ENCODE data around the gene ECI2. TPM values are rescaled to one million over a fixed set of nuclear protein-coding genes. Genes with fewer than 3 reads are reported as not detected.

Gene ECI2
- total RNA-seq, 1 experiment from 2014 or later, result 12.9 TPM

GRCh38 chr6:4084444-4085331 is 50.7 kb downstream of the ECI2 start:
- DNase-seq, result no peak
- Histone ChIP-seq H3K4me2 (ENCODE audit: low read depth, low read length, poor library complexity, severe bottlenecking) (no peak overlapping the region), H3K9me3 (ENCODE audit: low read length) (no peaks in the 10 kb centered on the region), H3K4me1 (ENCODE audit: low read length) (peaks cover 8% of the 10 kb centered on the region), H3K9ac (ENCODE audit: low read length) (no peak overlapping the region), H4K20me1 (ENCODE audit: insufficient read depth, low read depth, low read length) (no peaks in the 10 kb centered on the region), H2AFZ (ENCODE audit: low read length) (no peak overlapping the region), H3K79me2 (ENCODE audit: low read length) (no peaks in the 10 kb centered on the region), H3K36me3 (ENCODE audit: insufficient read depth, low read length) (no peaks in the 10 kb centered on the region), H3K27ac (ENCODE audit: low read length) (no peak overlapping the region), H3K9me2 (replicated peaks; ENCODE audit: insufficient read depth, low read length) (no peaks in the 10 kb centered on the region), H3K27me3 (ENCODE audit: low read length) (no peaks in the 10 kb centered on the region), H3K4me3 (ENCODE audit: low read length) (no peak overlapping the region)

- Histone ChIP-seq H3K27me3 (ENCODE audit: low read length) (no peaks in the 10 kb centered on the region), H3K27ac (ENCODE audit: low read length) (no peak within 1 kb of the TSS)
- DNase-seq, result no peak
Measured at GRCh38 chr6:4078691-4079471, 56.5 kb downstream of the ECI2 start, which contains the start of gene FAM217A. FAM217A (minus strand) TSS chr6:4079137; CDS start chr6:4077414, 1,723 bp downstream.

GRCh38 chr6:4074478-4075235 is 60.7 kb downstream of the ECI2 start:
- no peaks in the 10 kb centered on the region for H3K9me3 ChIP-seq (ENCODE audit: low read length)
- no peak overlapping the region for H3K4me2 ChIP-seq (ENCODE audit: low read depth, low read length, poor library complexity, severe bottlenecking)
- H3K4me1 ChIP-seq (ENCODE audit: low read length), result no peaks in the 10 kb centered on the region
- H3K27me3 ChIP-seq (ENCODE audit: low read length), result no peaks in the 10 kb centered on the region
- no peaks in the 10 kb centered on the region for H3K36me3 ChIP-seq (ENCODE audit: insufficient read depth, low read length)
- no peak overlapping the region for H3K27ac ChIP-seq (ENCODE audit: low read length)
- no peak overlapping the region for H3K4me3 ChIP-seq (ENCODE audit: low read length)
- H3K79me2 ChIP-seq (ENCODE audit: low read length), result no peaks in the 10 kb centered on the region
- H4K20me1 ChIP-seq (ENCODE audit: insufficient read depth, low read depth, low read length), result no peaks in the 10 kb centered on the region
- no peak overlapping the region for H2AFZ ChIP-seq (ENCODE audit: low read length)
- no peak for DNase-seq
- H3K9me2 ChIP-seq (replicated peaks; ENCODE audit: insufficient read depth, low read length), result no peaks in the 10 kb centered on the region
- H3K9ac ChIP-seq (ENCODE audit: low read length), result no peak overlapping the region

More at GRCh38 chr6:4078691-4079471, 56.5 kb downstream of the ECI2 start, which contains the start of gene FAM217A:
- Histone ChIP-seq H3K9me3 (ENCODE audit: low read length) (no peaks in the 10 kb centered on the region), H4K20me1 (ENCODE audit: insufficient read depth, low read depth, low read length) (no peaks in the 10 kb centered on the region), H3K4me3 (ENCODE audit: low read length) (no peak within 1 kb of the TSS), H2AFZ (ENCODE audit: low read length) (no peak within 1 kb of the TSS), H3K36me3 (ENCODE audit: insufficient read depth, low read length) (no peaks in the 10 kb centered on the region), H3K4me1 (ENCODE audit: low read length) (no peaks in the 10 kb centered on the region), H3K79me2 (ENCODE audit: low read length) (no peaks in the 10 kb centered on the region), H3K9ac (ENCODE audit: low read length) (no peak within 1 kb of the TSS), H3K9me2 (replicated peaks; ENCODE audit: insufficient read depth, low read length) (no peaks in the 10 kb centered on the region), H3K4me2 (ENCODE audit: low read depth, low read length, poor library complexity, severe bottlenecking) (no peak within 1 kb of the TSS)

GRCh38 chr6:4071330-4071729 is 64.0 kb downstream of the ECI2 start:
- Histone ChIP-seq H3K4me3 (ENCODE audit: low read length) (no peak overlapping the region), H3K9ac (ENCODE audit: low read length) (no peak overlapping the region), H3K9me3 (ENCODE audit: low read length) (no peaks in the 10 kb centered on the region), H3K36me3 (ENCODE audit: insufficient read depth, low read length) (no peaks in the 10 kb centered on the region), H4K20me1 (ENCODE audit: insufficient read depth, low read depth, low read length) (no peaks in the 10 kb centered on the region), H3K4me1 (ENCODE audit: low read length) (no peaks in the 10 kb centered on the region), H3K27me3 (ENCODE audit: low read length) (no peaks in the 10 kb centered on the region), H3K27ac (ENCODE audit: low read length) (no peak overlapping the region), H3K4me2 (ENCODE audit: low read depth, low read length, poor library complexity, severe bottlenecking) (no peak overlapping the region), H3K9me2 (replicated peaks; ENCODE audit: insufficient read depth, low read length) (no peaks in the 10 kb centered on the region), H2AFZ (ENCODE audit: low read length) (no peak overlapping the region), H3K79me2 (ENCODE audit: low read length) (no peaks in the 10 kb centered on the region)
- DNase-seq, result no peak

GRCh38 chr6:4069199-4069598 is 66.2 kb downstream of the ECI2 start:
- no peaks in the 10 kb centered on the region for H3K9me2 ChIP-seq (replicated peaks; ENCODE audit: insufficient read depth, low read length)
- no peak for DNase-seq

GRCh38 chr6:4067673-4068072 is 67.7 kb downstream of the ECI2 start:
- no peak overlapping the region for H3K27ac ChIP-seq (ENCODE audit: low read length)
- no peaks in the 10 kb centered on the region for H3K9me2 ChIP-seq (replicated peaks; ENCODE audit: insufficient read depth, low read length)
- no peak overlapping the region for H3K9ac ChIP-seq (ENCODE audit: low read length)
- no peak for DNase-seq
- no peaks in the 10 kb centered on the region for H3K79me2 ChIP-seq (ENCODE audit: low read length)
- no peaks in the 10 kb centered on the region for H3K27me3 ChIP-seq (ENCODE audit: low read length)
- no peaks in the 10 kb centered on the region for H3K4me1 ChIP-seq (ENCODE audit: low read length)
- no peak overlapping the region for H3K4me3 ChIP-seq (ENCODE audit: low read length)
- peaks cover 4% of the 10 kb centered on the region; the same call in 1 of the 2 replicates for H4K20me1 ChIP-seq (ENCODE audit: insufficient read depth, low read depth, low read length)
- H3K36me3 ChIP-seq (ENCODE audit: insufficient read depth, low read length), result peaks cover 25% of the 10 kb centered on the region
- H3K4me2 ChIP-seq (ENCODE audit: low read depth, low read length, poor library complexity, severe bottlenecking), result no peak overlapping the region
- H2AFZ ChIP-seq (ENCODE audit: low read length), result no peak overlapping the region
- H3K9me3 ChIP-seq (ENCODE audit: low read length), result no peaks in the 10 kb centered on the region

More at GRCh38 chr6:4069199-4069598, 66.2 kb downstream of the ECI2 start:
- H3K36me3 ChIP-seq (ENCODE audit: insufficient read depth, low read length), result peaks cover 9% of the 10 kb centered on the region; the same call in 1 of the 2 replicates
- no peak overlapping the region for H2AFZ ChIP-seq (ENCODE audit: low read length)
- H3K27ac ChIP-seq (ENCODE audit: low read length), result no peak overlapping the region
- no peaks in the 10 kb centered on the region for H3K79me2 ChIP-seq (ENCODE audit: low read length)
- H4K20me1 ChIP-seq (ENCODE audit: insufficient read depth, low read depth, low read length), result no peaks in the 10 kb centered on the region; the same call in 1 of the 2 replicates
- no peak overlapping the region for H3K4me2 ChIP-seq (ENCODE audit: low read depth, low read length, poor library complexity, severe bottlenecking)
- no peaks in the 10 kb centered on the region for H3K27me3 ChIP-seq (ENCODE audit: low read length)
- H3K4me1 ChIP-seq (ENCODE audit: low read length), result no peaks in the 10 kb centered on the region
- H3K9me3 ChIP-seq (ENCODE audit: low read length), result no peaks in the 10 kb centered on the region
- no peak overlapping the region for H3K4me3 ChIP-seq (ENCODE audit: low read length)
- no peak overlapping the region for H3K9ac ChIP-seq (ENCODE audit: low read length)

- Histone ChIP-seq H3K4me1 (ENCODE audit: low read length) (no peaks in the 10 kb centered on the region), H3K36me3 (ENCODE audit: insufficient read depth, low read length) (peaks cover 40% of the 10 kb centered on the region), H3K27me3 (ENCODE audit: low read length) (no peaks in the 10 kb centered on the region), H3K9me3 (ENCODE audit: low read length) (no peaks in the 10 kb centered on the region), H3K79me2 (ENCODE audit: low read length) (no peaks in the 10 kb centered on the region), H4K20me1 (ENCODE audit: insufficient read depth, low read depth, low read length) (peaks cover 7% of the 10 kb centered on the region; the same call in 1 of the 2 replicates), H3K4me2 (ENCODE audit: low read depth, low read length, poor library complexity, severe bottlenecking) (no peak overlapping the region), H3K9ac (ENCODE audit: low read length) (no peak overlapping the region), H3K4me3 (ENCODE audit: low read length) (no peak overlapping the region), H3K27ac (ENCODE audit: low read length) (no peak overlapping the region), H2AFZ (ENCODE audit: low read length) (no peak overlapping the region), H3K9me2 (replicated peaks; ENCODE audit: insufficient read depth, low read length) (no peaks in the 10 kb centered on the region)
- DNase-seq, result no peak
Measured at GRCh38 chr6:4066029-4066755, 69.2 kb downstream of the ECI2 start.

Measured in Karpas-422 (cell line).